GM21737 (cell line): ENCODE data around the gene CIB4.

Source experiments
- ATAC-seq: cut with Tn5 transposase; IDR thresholded peaks from one replicate; pipeline ENCODE4 v1.9.1; 2021; ENCODE audit warnings: mild to moderate bottlenecking, moderate library complexity; ENCODE audit not compliant: unreplicated experiment

CIB4 gene

GRCh38 chr2:26584656-26585055 lies 56.5 kb downstream of the CIB4 start:
- ATAC-seq: no peak

GRCh38 chr2:26584191-26584590 lies 57.0 kb downstream of the CIB4 start:
- no peak for ATAC-seq

- no peak for ATAC-seq
These were observed 57.7 kb downstream of the CIB4 start for GRCh38 chr2:26583381-26583911.

GRCh38 chr2:26582890-26583289 lies 58.3 kb downstream of the CIB4 start:
- no peak for ATAC-seq

GRCh38 chr2:26581991-26582842 lies 58.9 kb downstream of the CIB4 start:
- ATAC-seq: no peak

- ATAC-seq: no peak
These were observed 59.7 kb downstream of the CIB4 start for GRCh38 chr2:26581266-26581990.

GRCh38 chr2:26580751-26581150 lies 60.4 kb downstream of the CIB4 start:
- no peak for ATAC-seq

- no peak for ATAC-seq
These were observed 61.0 kb downstream of the CIB4 start for GRCh38 chr2:26580151-26580550.

GRCh38 chr2:26579723-26580040 lies 61.5 kb downstream of the CIB4 start:
- no peak for ATAC-seq

- no peak for ATAC-seq
These were observed 62.0 kb downstream of the CIB4 start for GRCh38 chr2:26579025-26579722.

- no peak for ATAC-seq
These were observed 62.6 kb downstream of the CIB4 start for GRCh38 chr2:26578581-26578980.

GRCh38 chr2:26578113-26578458 lies 63.1 kb downstream of the CIB4 start:
- ATAC-seq: no peak

GRCh38 chr2:26577442-26578112 lies 63.6 kb downstream of the CIB4 start:
- ATAC-seq: no peak

- no peak for ATAC-seq
These were observed 64.4 kb downstream of the CIB4 start for GRCh38 chr2:26576565-26577441.

- no peak for ATAC-seq
These were observed 65.2 kb downstream of the CIB4 start for GRCh38 chr2:26575836-26576564.

- ATAC-seq: no peak
These were observed 66.1 kb downstream of the CIB4 start for GRCh38 chr2:26574900-26575560.

GRCh38 chr2:26574066-26574899 lies 66.9 kb downstream of the CIB4 start:
- ATAC-seq: no peak
